Measurements from ENCODE around the gene IRF2BPL.

IRF2BPL gene

GRCh38 chr14:77028384-77029231, at the start of gene IRF2BPL:
Gene IRF2BPL, minus strand, starts transcription at chr14:77028708. Its CDS starts 916 bp downstream, at chr14:77027792.
- no peaks in the 10 kb centered on the region for H3K9me3 Mint-ChIP-seq
- H3K27ac Mint-ChIP-seq: peak within 1 kb of the TSS; percentile 96
- no peaks in the 10 kb centered on the region for H3K27me3 Mint-ChIP-seq
- H3K4me3 Mint-ChIP-seq: peak within 1 kb of the TSS; percentile 99
- H3K4me1 Mint-ChIP-seq: peaks cover 64% of the 10 kb centered on the region
- peaks cover 10% of the 10 kb centered on the region for H3K36me3 Mint-ChIP-seq

- Mint-ChIP-seq H3K36me3 (peaks cover 4% of the 10 kb centered on the region), H3K27me3 (no peaks in the 10 kb centered on the region), H3K9me3 (peaks cover 5% of the 10 kb centered on the region), H3K4me3 (no peak overlapping the region), H3K27ac (no peak overlapping the region), H3K4me1 (no peaks in the 10 kb centered on the region)
Measured at GRCh38 chr14:77077040-77077439, 48.5 kb upstream of the IRF2BPL start.

- H3K27me3 Mint-ChIP-seq: no peaks in the 10 kb centered on the region
- no peaks in the 10 kb centered on the region for H3K4me1 Mint-ChIP-seq
- H3K9me3 Mint-ChIP-seq: peaks cover 5% of the 10 kb centered on the region
- no peak overlapping the region for H3K27ac Mint-ChIP-seq
- peaks cover 4% of the 10 kb centered on the region for H3K36me3 Mint-ChIP-seq
- no peak overlapping the region for H3K4me3 Mint-ChIP-seq
Measured at GRCh38 chr14:77076113-77076631, 47.7 kb upstream of the IRF2BPL start.

GRCh38 chr14:77074969-77075368, 46.5 kb upstream of the IRF2BPL start:
- Mint-ChIP-seq H3K4me3 (no peak overlapping the region), H3K4me1 (no peaks in the 10 kb centered on the region), H3K36me3 (no peaks in the 10 kb centered on the region), H3K27me3 (no peaks in the 10 kb centered on the region), H3K27ac (no peak overlapping the region), H3K9me3 (peaks cover 2% of the 10 kb centered on the region)

GRCh38 chr14:77071938-77072388, 43.5 kb upstream of the IRF2BPL start:
- no peak overlapping the region for H3K27ac Mint-ChIP-seq
- peaks cover 1% of the 10 kb centered on the region for H3K27me3 Mint-ChIP-seq
- H3K4me1 Mint-ChIP-seq: peaks cover 3% of the 10 kb centered on the region
- H3K9me3 Mint-ChIP-seq: no peaks in the 10 kb centered on the region
- no peak overlapping the region for H3K4me3 Mint-ChIP-seq
- no peaks in the 10 kb centered on the region for H3K36me3 Mint-ChIP-seq

GRCh38 chr14:77069551-77069950, 41.0 kb upstream of the IRF2BPL start:
- peaks cover 1% of the 10 kb centered on the region for H3K27me3 Mint-ChIP-seq
- H3K9me3 Mint-ChIP-seq: no peaks in the 10 kb centered on the region
- H3K36me3 Mint-ChIP-seq: no peaks in the 10 kb centered on the region

GRCh38 chr14:77068517-77069200, 40.2 kb upstream of the IRF2BPL start:
- no peaks in the 10 kb centered on the region for H3K9me3 Mint-ChIP-seq
- H3K4me1 Mint-ChIP-seq: peaks cover 3% of the 10 kb centered on the region
- H3K27me3 Mint-ChIP-seq: peaks cover 1% of the 10 kb centered on the region
- H3K36me3 Mint-ChIP-seq: no peaks in the 10 kb centered on the region
- no peak overlapping the region for H3K4me3 Mint-ChIP-seq
- no peak overlapping the region for H3K27ac Mint-ChIP-seq

More at GRCh38 chr14:77069551-77069950, 41.0 kb upstream of the IRF2BPL start:
- Mint-ChIP-seq H3K4me3 (no peak overlapping the region), H3K27ac (no peak overlapping the region), H3K4me1 (peaks cover 3% of the 10 kb centered on the region)

- Mint-ChIP-seq H3K27ac (no peak overlapping the region), H3K4me3 (no peak overlapping the region), H3K36me3 (no peaks in the 10 kb centered on the region), H3K4me1 (peaks cover 3% of the 10 kb centered on the region), H3K9me3 (no peaks in the 10 kb centered on the region), H3K27me3 (peaks cover 1% of the 10 kb centered on the region)
Measured at GRCh38 chr14:77067632-77068516, 39.4 kb upstream of the IRF2BPL start.

GRCh38 chr14:77066578-77067172, 38.2 kb upstream of the IRF2BPL start:
- H3K36me3 Mint-ChIP-seq: no peaks in the 10 kb centered on the region
- H3K9me3 Mint-ChIP-seq: no peaks in the 10 kb centered on the region
- peaks cover 1% of the 10 kb centered on the region for H3K27me3 Mint-ChIP-seq
- no peak overlapping the region for H3K4me3 Mint-ChIP-seq
- no peak overlapping the region for H3K27ac Mint-ChIP-seq
- peaks cover 3% of the 10 kb centered on the region for H3K4me1 Mint-ChIP-seq

GRCh38 chr14:77065851-77066577, 37.5 kb upstream of the IRF2BPL start:
- Mint-ChIP-seq H3K4me3 (no peak overlapping the region), H3K36me3 (no peaks in the 10 kb centered on the region), H3K27ac (no peak overlapping the region), H3K27me3 (peaks cover 1% of the 10 kb centered on the region), H3K4me1 (peaks cover 3% of the 10 kb centered on the region), H3K9me3 (no peaks in the 10 kb centered on the region)

GRCh38 chr14:77064521-77065178, 36.1 kb upstream of the IRF2BPL start:
- Mint-ChIP-seq H3K36me3 (no peaks in the 10 kb centered on the region), H3K27me3 (peaks cover 1% of the 10 kb centered on the region), H3K27ac (no peak overlapping the region), H3K4me3 (no peak overlapping the region), H3K4me1 (peaks cover 3% of the 10 kb centered on the region), H3K9me3 (no peaks in the 10 kb centered on the region)

GRCh38 chr14:77063571-77064171, 35.2 kb upstream of the IRF2BPL start:
- Mint-ChIP-seq H3K4me3 (no peak overlapping the region), H3K27ac (no peak overlapping the region), H3K36me3 (no peaks in the 10 kb centered on the region), H3K9me3 (no peaks in the 10 kb centered on the region), H3K27me3 (peaks cover 1% of the 10 kb centered on the region), H3K4me1 (peaks cover 3% of the 10 kb centered on the region)

- Mint-ChIP-seq H3K9me3 (no peaks in the 10 kb centered on the region), H3K4me1 (no peaks in the 10 kb centered on the region), H3K27ac (no peak overlapping the region), H3K27me3 (no peaks in the 10 kb centered on the region), H3K4me3 (no peak overlapping the region), H3K36me3 (no peaks in the 10 kb centered on the region)
Measured at GRCh38 chr14:77062261-77062660, 33.8 kb upstream of the IRF2BPL start.
